ENCODE measurements around the gene OR6C65. TPM values are rescaled to one million over a fixed set of nuclear protein-coding genes. Genes with fewer than 3 reads are reported as not detected.
A peak's percentile ranks its signal among the peaks of the same experiment; 100 is the strongest.
"Not testable (repeated sequence)": the region's sequence is repeated elsewhere in the genome, so short reads cannot be mapped to it uniquely, and the experiment has no call there.

OR6C65 gene
- not detected for total RNA-seq

DNA sequence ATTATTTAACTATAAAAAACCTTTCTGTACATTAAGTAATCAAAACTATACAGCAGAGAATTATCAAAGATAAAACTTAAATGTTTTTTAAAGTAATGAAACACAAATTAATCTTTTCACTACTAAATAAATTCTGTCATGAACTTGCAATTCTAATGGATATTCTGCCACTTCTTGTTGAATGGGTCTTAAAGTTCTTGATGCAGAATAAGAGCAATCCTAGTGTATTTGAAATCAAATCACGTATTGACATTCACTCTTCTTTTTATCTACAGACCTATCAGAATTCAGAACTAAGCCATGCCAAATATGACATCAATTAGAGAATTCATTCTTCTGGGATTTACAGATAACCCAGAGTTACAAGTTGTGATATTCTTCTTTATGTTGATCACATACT is at the start of gene OR6C65:
TSS of gene OR6C65 (plus strand) at position 301 of the 400 bp plus-strand sequence. CDS start at position 301, 0 bp downstream.
- no peak for ATAC-seq

GRCh38 chr12:55355338-55355737 is 45.0 kb upstream of the OR6C65 start:
- not testable (repeated sequence) for ATAC-seq

- ATAC-seq, result no peak
Observed at GRCh38 chr12:55362675-55363074, 37.7 kb upstream of the OR6C65 start, which contains the start of gene OR6C75. Gene OR6C75, plus strand, starts transcription at chr12:55362975. Its CDS starts 2,136 bp downstream, at chr12:55365111.

DNA sequence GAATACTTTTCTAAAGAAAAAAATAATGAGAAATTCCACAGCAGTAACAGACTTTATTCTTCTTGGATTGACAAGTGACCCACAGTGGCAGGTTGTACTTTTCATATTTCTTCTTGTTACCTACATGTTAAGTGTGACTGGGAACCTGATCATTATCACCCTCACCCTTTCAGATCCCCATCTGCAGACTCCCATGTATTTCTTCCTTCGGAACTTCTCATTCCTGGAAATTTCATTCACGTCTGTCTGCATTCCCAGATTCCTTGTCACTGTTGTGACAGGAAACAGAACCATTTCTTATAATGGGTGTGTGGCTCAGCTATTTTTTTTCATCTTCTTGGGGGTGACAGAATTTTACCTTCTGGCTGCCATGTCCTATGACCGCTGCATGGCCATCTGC is 35.2 kb upstream of the OR6C65 start:
- no peak for ATAC-seq

DNA sequence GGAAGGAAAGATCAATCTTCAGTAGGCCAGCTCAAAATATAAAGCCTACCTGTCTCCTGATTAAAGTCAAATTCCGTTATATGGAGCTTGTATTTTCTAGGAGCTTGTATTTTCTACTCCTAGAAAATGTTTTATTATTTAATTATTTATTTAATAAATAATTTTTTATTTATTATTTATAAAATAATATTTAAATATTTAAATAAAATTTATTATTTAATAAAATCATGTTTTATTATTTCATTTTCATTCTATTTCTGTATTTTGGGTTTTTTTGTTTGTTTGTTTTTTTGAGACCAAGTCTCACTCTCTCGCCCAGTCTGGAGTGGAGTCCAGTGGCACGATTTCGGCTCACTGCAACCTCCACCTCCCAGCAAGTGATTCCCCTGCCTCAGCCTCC is 27.8 kb upstream of the OR6C65 start:
- no peak for ATAC-seq

DNA sequence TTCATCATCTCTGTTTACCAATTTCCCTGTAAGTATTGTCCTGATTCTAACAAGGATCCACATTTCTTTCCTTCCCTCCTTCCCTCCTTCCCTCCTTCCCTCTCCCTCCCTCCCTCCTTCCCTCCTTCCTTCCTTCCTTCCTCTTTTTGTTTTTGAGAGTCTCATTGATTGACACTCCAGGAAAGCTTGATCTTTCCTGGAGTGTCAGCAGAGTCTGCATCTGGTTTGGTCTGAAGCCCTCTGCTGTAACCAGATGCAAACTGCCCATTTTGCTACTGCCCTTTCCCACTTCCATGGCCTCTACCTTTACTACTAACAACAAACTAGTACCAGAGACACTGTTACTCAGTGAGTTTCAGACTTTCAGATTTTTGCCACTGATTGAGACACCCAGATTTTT is 14.4 kb upstream of the OR6C65 start:
- ATAC-seq, result no peak

DNA sequence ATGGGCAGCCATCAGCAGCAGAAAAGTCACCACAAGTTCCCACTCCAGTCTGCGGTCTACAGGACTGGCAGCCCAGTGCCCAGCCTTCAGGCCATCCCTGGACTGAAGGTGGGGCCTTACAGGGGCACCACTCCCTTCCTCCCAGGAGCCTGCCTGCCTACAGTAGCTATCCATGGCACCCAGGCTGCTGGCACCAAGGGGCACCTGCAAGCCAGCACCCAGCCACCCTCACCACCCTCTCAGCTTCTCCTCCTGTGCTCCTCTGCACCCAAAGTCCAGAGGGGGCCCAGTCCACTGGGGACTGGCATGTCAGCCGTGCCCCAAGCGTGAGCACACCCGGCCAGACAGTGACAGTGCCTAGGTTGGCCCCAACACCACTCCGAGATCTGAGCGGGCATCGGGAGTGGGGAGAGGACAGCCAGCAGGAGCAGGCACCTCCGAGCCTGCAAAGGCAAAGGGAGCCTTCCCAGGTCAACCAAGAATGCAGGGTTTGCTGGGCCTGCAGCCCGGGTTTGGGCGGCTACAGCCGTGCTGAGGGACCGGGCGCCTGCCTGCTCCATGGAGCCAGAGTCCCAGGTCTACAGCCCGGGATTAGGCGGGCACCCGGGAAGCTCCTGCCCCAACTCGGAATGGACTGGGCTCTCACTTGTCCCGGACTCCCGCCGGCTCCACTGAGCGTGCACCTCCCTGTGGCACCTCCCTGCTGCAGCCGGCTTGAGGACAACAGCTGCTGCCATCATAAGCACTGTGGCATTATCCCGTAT is 8.1 kb upstream of the OR6C65 start:
- no peak for ATAC-seq

DNA sequence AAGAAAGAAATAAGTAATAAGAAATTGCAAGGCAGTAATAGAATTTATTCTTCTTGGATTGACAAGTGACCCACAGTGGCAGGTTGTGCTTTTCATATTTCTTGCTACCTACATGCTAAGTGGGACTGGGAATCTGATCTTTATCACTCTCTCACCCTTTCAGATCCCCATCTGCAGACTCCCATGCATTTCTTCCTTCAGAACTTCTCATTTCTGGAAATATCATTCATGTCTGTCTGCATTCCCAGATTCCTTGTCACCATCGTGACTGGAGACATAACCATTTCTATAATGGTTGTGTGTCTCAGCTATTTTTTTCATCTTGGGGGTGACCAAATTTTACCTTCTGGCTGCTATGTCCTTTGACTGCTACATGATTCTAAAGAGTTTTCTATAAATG is 4.0 kb upstream of the OR6C65 start:
- no peak for ATAC-seq

- ATAC-seq, result no peak
Observed at GRCh38 chr12:55407866-55408265, 7.5 kb downstream of the OR6C65 start.

DNA sequence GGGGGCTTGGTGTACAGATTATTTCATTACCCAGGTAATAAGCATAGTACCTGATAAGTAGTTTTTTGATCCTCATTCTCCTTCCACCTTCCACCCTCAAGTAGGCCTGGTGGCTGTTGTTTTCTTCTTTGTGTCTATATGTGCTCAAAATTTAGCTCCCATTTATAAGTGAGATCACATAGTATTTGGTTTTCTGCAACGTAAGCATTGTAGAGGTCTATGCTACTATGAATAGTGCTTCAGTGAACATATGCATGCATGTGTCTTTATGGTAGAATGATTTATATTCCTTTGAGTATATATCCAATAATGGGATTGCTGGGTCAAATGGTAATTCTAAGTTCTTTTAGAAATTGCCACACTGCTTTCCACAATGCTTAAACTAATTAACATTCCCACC is 8.8 kb downstream of the OR6C65 start:
- ATAC-seq, result not testable (repeated sequence)

- ATAC-seq, result not testable (repeated sequence)
Observed at GRCh38 chr12:55412138-55412537, 11.8 kb downstream of the OR6C65 start.

- ATAC-seq, result peak; percentile 69
Observed at GRCh38 chr12:55413498-55414388, 13.4 kb downstream of the OR6C65 start.

GRCh38 chr12:55414396-55414823 is 14.1 kb downstream of the OR6C65 start:
- ATAC-seq, result not testable (repeated sequence)

- peak; percentile 74 for ATAC-seq
Observed at GRCh38 chr12:55414889-55415288, 14.6 kb downstream of the OR6C65 start.

DNA sequence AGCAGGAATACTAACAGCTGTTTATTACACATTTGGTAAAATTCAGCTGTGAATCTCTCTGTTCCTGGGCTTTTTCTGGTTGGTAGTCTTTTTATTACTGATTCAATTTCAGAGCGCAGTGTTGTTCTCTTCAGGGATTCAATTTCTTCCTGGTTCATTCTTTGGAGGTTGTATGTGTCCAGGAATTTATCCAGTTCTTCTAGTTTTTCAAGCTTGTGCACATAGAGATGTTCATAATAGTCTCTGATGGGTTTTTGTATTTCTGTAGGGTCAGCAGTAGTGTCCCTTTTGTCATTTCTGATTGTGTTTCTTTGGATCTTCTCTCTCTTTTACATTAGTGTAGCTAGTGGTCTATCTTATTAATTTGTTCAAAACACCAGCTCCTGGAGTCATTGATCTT is 16.6 kb downstream of the OR6C65 start:
- no peak for ATAC-seq

DNA sequence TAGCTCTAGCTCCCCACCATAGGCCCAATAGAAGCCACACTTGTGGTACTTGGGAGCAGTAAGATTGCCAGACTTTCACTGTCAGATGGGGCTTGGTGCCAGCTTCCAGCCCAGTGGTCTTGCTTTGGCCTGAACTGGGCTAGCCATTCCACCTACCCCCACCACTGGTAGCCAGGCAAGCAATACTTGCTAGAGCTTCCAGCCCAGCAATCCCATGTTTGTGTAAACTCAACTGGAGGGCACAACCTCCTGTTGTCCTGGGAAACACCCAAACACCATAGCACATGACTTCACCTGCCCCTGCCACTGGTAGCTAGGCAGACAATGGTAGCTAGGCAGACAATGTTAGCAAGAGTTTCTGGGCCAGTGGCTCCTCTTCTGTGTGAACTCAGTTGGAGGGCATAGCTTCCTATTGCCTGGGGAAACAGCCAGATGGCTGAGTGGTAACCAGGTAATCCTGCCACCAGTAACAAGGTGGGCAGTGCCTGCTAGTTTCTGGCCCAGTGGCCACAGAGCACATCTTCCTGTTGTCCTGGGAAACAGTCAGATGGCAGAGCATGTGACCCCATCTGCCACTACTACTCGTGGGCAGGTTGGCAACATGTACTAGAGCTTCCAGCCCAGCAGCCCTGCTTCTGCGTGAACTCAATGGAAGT is 20.1 kb downstream of the OR6C65 start:
- ATAC-seq, result no peak

- no peak for ATAC-seq
Observed at GRCh38 chr12:55425954-55426353, 25.6 kb downstream of the OR6C65 start, which contains the start of gene OR6C76. Gene OR6C76, plus strand, starts transcription at chr12:55426254. Its CDS starts 0 bp downstream, at chr12:55426254.

- no peak for ATAC-seq
Observed at GRCh38 chr12:55428331-55429243, 28.3 kb downstream of the OR6C65 start.

DNA sequence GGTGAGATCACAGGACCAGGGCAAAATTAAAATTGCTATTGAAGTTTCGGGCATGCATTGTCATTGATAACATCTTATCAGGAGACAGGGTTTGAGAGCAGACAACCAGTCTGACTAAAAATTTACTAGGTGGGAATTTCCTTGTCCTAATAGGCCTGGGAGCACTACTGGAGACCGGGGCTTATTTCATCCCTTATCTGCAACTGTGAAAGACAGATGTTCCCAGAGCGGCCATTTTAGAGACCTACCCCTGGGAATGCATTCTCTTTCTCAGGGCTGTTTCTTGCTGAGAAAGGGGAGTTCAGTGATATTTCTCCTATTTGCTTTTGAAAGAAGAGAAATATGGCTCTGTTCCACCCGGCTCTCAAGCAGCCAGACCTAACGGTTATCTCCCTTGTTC is 40.9 kb downstream of the OR6C65 start:
- not testable (repeated sequence) for ATAC-seq

DNA sequence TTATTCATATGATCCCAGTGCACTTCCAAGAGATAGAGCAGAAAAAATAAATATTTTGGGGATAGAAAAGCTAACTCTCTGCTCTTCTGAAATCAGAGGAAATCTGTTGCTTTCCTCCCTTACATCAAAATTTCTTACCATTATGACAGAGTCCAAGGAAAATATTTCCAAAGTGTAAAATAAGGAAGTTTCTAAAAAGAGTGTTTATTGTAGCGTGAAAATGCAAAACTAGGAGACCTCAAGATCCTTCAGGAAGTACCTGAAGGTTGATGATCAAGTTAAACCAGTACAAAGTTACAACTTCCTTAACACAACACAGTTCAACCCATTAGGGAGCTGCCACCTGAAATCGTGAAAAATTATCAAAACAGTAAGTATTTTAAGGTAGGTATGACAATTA is 43.4 kb downstream of the OR6C65 start, which contains the start of gene OR6C2:
TSS of gene OR6C2 (plus strand) at position 301 of the 400 bp plus-strand sequence. CDS start 8,138 bp downstream, outside the sequence.
- no peak for ATAC-seq

GRCh38 chr12:55445357-55445756 is 45.0 kb downstream of the OR6C65 start:
- no peak for ATAC-seq

DNA sequence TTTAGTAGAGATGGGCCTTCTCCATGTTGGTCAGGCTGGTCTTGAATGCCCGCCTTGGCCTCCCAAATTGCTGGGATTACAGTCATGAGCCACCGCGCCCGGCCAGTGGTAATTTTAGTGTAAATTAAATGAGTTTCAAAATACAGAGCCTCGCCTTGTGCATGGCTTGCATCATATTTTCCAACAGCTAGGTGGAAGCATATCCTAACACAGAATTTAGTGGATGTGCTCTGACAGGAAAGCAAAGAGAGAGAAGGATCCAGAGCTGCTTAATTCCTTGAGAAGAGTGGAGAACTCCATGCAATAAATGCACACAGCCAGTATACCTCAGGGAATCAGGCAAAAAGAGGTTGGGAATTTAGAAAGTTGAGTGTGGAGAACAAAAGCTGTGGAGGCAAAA is 46.0 kb downstream of the OR6C65 start:
- no peak for ATAC-seq

Data from esophagus mucosa (tissue), 1 donor.